HepG2 (cell line): ENCODE data around the gene CAMK1D. TPM values are rescaled to one million over a fixed set of nuclear protein-coding genes. Genes with fewer than 3 reads are reported as not detected.

Source experiments
- ATAC-seq: fragments of 200-7000 bp; cut with Tn5 transposase; 3 replicates; pipeline ENCODE4 v1.9.1; 2020; ENCODE audit warnings: mild to moderate bottlenecking, moderate library complexity
- BruUV-seq: library from RNA; stranded (reverse); fragments of 400-500 nt; replicated peaks from 2 replicates; lab custom pipeline; 2021; lab: Mats Ljungman, UMichigan
- CTCF ChIA-PET: fragments of 300-600 bp; formaldehyde crosslinking; extraction: SDS; loops from one replicate; lab custom pipeline; 2021; ENCODE audit warnings: low total read pairs, inconsistent platforms, low intra/inter-chr PET ratio; lab: Yijun Ruan, JAX
- POLR2A ChIA-PET: fragments of 350-600 bp; sonication (Branson Sonifier 250); formaldehyde crosslinking; loops from one replicate; lab custom pipeline; 2020; ENCODE audit warnings: antibody characterized with exemption, inconsistent platforms; lab: Yijun Ruan, JAX
- DNase-seq: peaks from one replicate; pipeline ENCODE4 v3.0.0-alpha.2; 2015; ENCODE audit warnings: low spot score
- FAIRE-seq: peaks from 3 replicates; lab custom pipeline; 2011; peaks lifted over from hg19 to GRCh38; lab: Jason Lieb, UNC
- H2AFZ ChIP-seq: one replicate; pipeline ENCODE4 v1.6.1; 2011; ENCODE audit warnings: low read length, inconsistent platforms
- H3K27ac ChIP-seq: fragments of 300-600 bp; 3 replicates; pipeline ENCODE4 v1.8.0; 2011; ENCODE audit warnings: mixed run types, mild to moderate bottlenecking, mixed read lengths, low read length, inconsistent platforms; ENCODE audit not compliant: insufficient read depth; ENCODE audit errors: extremely low read length
- H3K27me3 ChIP-seq, 2 experiments: fragments of 200-600 bp in 1 of 2; 2 replicates in 1 of 2; 3 replicates in 1 of 2; pipeline versions ENCODE4 v1.6.0 to v1.8.0; 2011; ENCODE audit warnings: low read length in 2 of 2, mild to moderate bottlenecking in 2 of 2, moderate library complexity in 2 of 2, inconsistent platforms in 1 of 2; ENCODE audit not compliant: insufficient read depth in 2 of 2, control insufficient read depth in 1 of 2
- H3K36me3 ChIP-seq, 2 experiments: fragments of 200-600 bp in 1 of 2; replicated peaks in 1 of 2; 2 replicates in 1 of 2; 3 replicates in 1 of 2; pipeline versions ENCODE4 v1.5.1 to v1.8.0; 2011; ENCODE audit warnings: low read length in 2 of 2, inconsistent platforms in 1 of 2; ENCODE audit not compliant: insufficient read depth in 2 of 2, control insufficient read depth in 1 of 2
- H3K4me1 ChIP-seq: 2 replicates; pipeline ENCODE4 v1.5.1; 2012; ENCODE audit warnings: low read length, inconsistent platforms; ENCODE audit not compliant: insufficient read depth
- H3K4me2 ChIP-seq: 2 replicates; pipeline ENCODE4 v1.6.0; 2011; ENCODE audit warnings: low read depth, low read length, inconsistent platforms
- H3K4me3 ChIP-seq, 3 experiments: fragments of 200-600 bp in 1 of 3; sonication (generic), shearing (Covaris generic) in 1 of 3; replicated peaks in 1 of 3; 2 replicates each; pipeline ENCODE4 v1.5.1; 2011 to 2016; ENCODE audit warnings: low read length in 3 of 3, inconsistent platforms in 2 of 3, low read depth in 2 of 3, mild to moderate bottlenecking in 2 of 3, control low read depth in 1 of 3, mixed read lengths in 1 of 3; ENCODE audit not compliant: insufficient read depth in 1 of 3
- H3K79me2 ChIP-seq: one replicate; pipeline ENCODE4 v1.6.1; 2011; ENCODE audit warnings: low read length, inconsistent platforms; ENCODE audit not compliant: insufficient read depth
- H3K9ac ChIP-seq: 2 replicates; pipeline ENCODE4 v1.6.0; 2011; ENCODE audit warnings: mild to moderate bottlenecking, low read depth, low read length, inconsistent platforms; ENCODE audit not compliant: insufficient read depth
- H3K9me3 ChIP-seq: 2 replicates; pipeline ENCODE4 v1.5.1; 2012; ENCODE audit warnings: mild to moderate bottlenecking, low read length
- H4K20me1 ChIP-seq: 2 replicates; pipeline ENCODE4 v1.6.0; 2011; ENCODE audit warnings: inconsistent platforms, mild to moderate bottlenecking, low read length, moderate library complexity; ENCODE audit not compliant: insufficient read depth
- ATF4 ChIP-seq, 2 experiments: fragments of 450-650 bp in 1 of 2; sonication (generic) in 1 of 2; formaldehyde crosslinking; IDR thresholded peaks; 2 replicates each; pipeline versions ENCODE4 v1.5.0 to v1.8.0; 2020 to 2022; ENCODE audit warnings: mild to moderate bottlenecking in 1 of 2, missing genetic modification reagents in 1 of 2
- ERF ChIP-seq: IDR thresholded peaks from 2 replicates; pipeline ENCODE4 v1.6.1; 2018; ENCODE audit warnings: missing biosample characterization, missing genetic modification reagents
- HNF1A ChIP-seq, 2 experiments: sonication (generic) in 1 of 2; formaldehyde crosslinking in 1 of 2; IDR thresholded peaks; 2 replicates each; pipeline versions ENCODE4 v1.4.0 to v1.6.1; 2016 to 2020; ENCODE audit warnings: borderline replicate concordance in 1 of 2, low read depth in 1 of 2, mild to moderate bottlenecking in 1 of 2, missing genetic modification reagents in 1 of 2
- JUND ChIP-seq: sonication (generic); formaldehyde crosslinking; IDR thresholded peaks from 2 replicates; pipeline ENCODE4 v1.8.0; 2022; ENCODE audit warnings: mild to moderate bottlenecking, missing genetic modification reagents
- LRRFIP1 ChIP-seq: sonication (generic); formaldehyde crosslinking; conservative IDR thresholded peaks from 2 replicates; pipeline ENCODE4 v1.4.0; 2020; ENCODE audit warnings: missing genetic modification reagents
- MTF2 ChIP-seq: sonication (generic); formaldehyde crosslinking; IDR thresholded peaks from 2 replicates; pipeline ENCODE4 v1.5.0; 2020; ENCODE audit warnings: missing genetic modification reagents, borderline replicate concordance
- MXD3 ChIP-seq: IDR thresholded peaks from 2 replicates; pipeline ENCODE4 v1.6.1; 2016; ENCODE audit warnings: mild to moderate bottlenecking, missing biosample characterization, missing genetic modification reagents
- NCOA1 ChIP-seq: sonication (generic); formaldehyde crosslinking; IDR thresholded peaks from 2 replicates; pipeline ENCODE4 v1.9.0; 2021; ENCODE audit warnings: missing genetic modification reagents
- PAWR ChIP-seq: sonication (generic); formaldehyde crosslinking; IDR thresholded peaks from 2 replicates; pipeline ENCODE4 v1.4.0; 2020; ENCODE audit warnings: missing genetic modification reagents, mild to moderate bottlenecking, borderline replicate concordance
- SCMH1 ChIP-seq: sonication (generic); formaldehyde crosslinking; IDR thresholded peaks from 2 replicates; pipeline ENCODE4 v1.9.0; 2021; ENCODE audit warnings: missing genetic modification reagents, mild to moderate bottlenecking, borderline replicate concordance
- SNRNP70 ChIP-seq: fragments of 200-400 bp; formaldehyde crosslinking; IDR thresholded peaks from 2 replicates; pipeline ENCODE4 v1.6.1; 2017; ENCODE audit warnings: mild to moderate bottlenecking, low read depth, low read length, moderate library complexity
- SRSF9 ChIP-seq: fragments of 200-400 bp; formaldehyde crosslinking; IDR thresholded peaks from 2 replicates; pipeline ENCODE4 v1.6.1; 2018; ENCODE audit warnings: borderline replicate concordance, mild to moderate bottlenecking, low read depth, low read length; ENCODE audit not compliant: insufficient read depth, poor library complexity, severe bottlenecking
- TGIF2 ChIP-seq: IDR thresholded peaks from 2 replicates; pipeline ENCODE4 v1.6.1; 2016; ENCODE audit warnings: control low read depth, missing compliant biosample characterization
- ZMYM2 ChIP-seq: sonication (generic); formaldehyde crosslinking; IDR thresholded peaks from 2 replicates; pipeline ENCODE4 v1.8.0; 2022; ENCODE audit warnings: mild to moderate bottlenecking, missing genetic modification reagents
- ZNF138 ChIP-seq: sonication (generic); formaldehyde crosslinking; IDR thresholded peaks from 2 replicates; pipeline ENCODE4 v1.5.0; 2020; ENCODE audit warnings: mild to moderate bottlenecking, low read depth, missing genetic modification reagents
- ZNF263 ChIP-seq: sonication (generic); formaldehyde crosslinking; IDR thresholded peaks from 2 replicates; pipeline ENCODE4 v1.4.0; 2020; ENCODE audit warnings: missing genetic modification reagents
- ZNF484 ChIP-seq: sonication (generic); formaldehyde crosslinking; IDR thresholded peaks from 2 replicates; pipeline ENCODE4 v1.5.1; 2020; ENCODE audit warnings: mild to moderate bottlenecking, low read depth, missing genetic modification reagents, borderline replicate concordance
- ZNF543 ChIP-seq: sonication (generic); formaldehyde crosslinking; IDR thresholded peaks from 2 replicates; pipeline ENCODE4 v1.4.0; 2020; ENCODE audit warnings: mild to moderate bottlenecking, missing genetic modification reagents
- WGBS: methylation state at CpG from one replicate; pipeline ENCODE4 v1.1.6; 2017; ENCODE audit warnings: low lambda C conversion rate; 5-methylcytosine and 5-hydroxymethylcytosine counted together
- in situ Hi-C: cut with HindIII; loops from 2 replicates; pipeline ENCODE4 v1.10.0; 2017; ENCODE audit warnings: low pct_unique_long_range_greater_than_20kb; ENCODE audit not compliant: extremely low pct_ligation_motif_present
- intact Hi-C: fragments of 100-400 bp; cut with micrococcal nuclease; formaldehyde crosslinking; loops from one replicate; pipeline ENCODE4 v1.10.0; 2022; ENCODE audit not compliant: unreplicated experiment
- polyA plus RNA-seq, 8 experiments: library from polyadenylated mRNA; depleted of rRNA in 3 of 8; stranded (reverse) in 7 of 8; unstranded in 1 of 8; fragments of >200 nt; fragmentation: Illumina TruSeq in 4 of 8; extraction: Trizol in 4 of 8; gene quantifications; 2 replicates each; pipeline versions ENCODE4 v1.2.1 to v1.2.3, GENCODE V29; 2011 to 2016; ENCODE audit warnings: low read depth in 4 of 8, missing spikeins in 1 of 8, mixed read lengths in 1 of 8; ENCODE audit not compliant: insufficient read depth in 1 of 8
- total RNA-seq, 5 experiments: library from RNA; depleted of rRNA; stranded (reverse); fragments of >200 nt; fragmentation: Illumina TruSeq; extraction: Trizol; gene quantifications; 2 replicates each; pipeline ENCODE4 v1.2.3, GENCODE V29; 2016; ENCODE audit warnings: low read depth in 1 of 5

The CAMK1D gene
- total and polyA plus RNA-seq, 2 of the 13 experiments (the other 11 are each of a cell fraction or from before 2014, with no cell fraction given), result under 0.01 TPM; not detected in 1

- H3K9me3 ChIP-seq, result no peaks in the 10 kb centered on the region
- TF ChIP-seq ATF4 (CRISPR knock-in tag; IDR thresholded peaks at IDR 0.05) (no peak), JUND (CRISPR knock-in tag) (no peak), LRRFIP1 (CRISPR knock-in tag) (no peak), ERF (CRISPR knock-in tag) (no peak), TGIF2 (CRISPR knock-in tag) (no peak), ZNF263 (no peak), MTF2 (CRISPR knock-in tag) (no peak), MXD3 (CRISPR knock-in tag) (no peak), NCOA1 (CRISPR knock-in tag) (no peak), ZNF484 (CRISPR knock-in tag) (no peak), SRSF9 (no peak), ZMYM2 (CRISPR knock-in tag) (no peak), HNF1A (IDR thresholded peaks at IDR 0.05; ENCODE audit: low read depth) (no peak), HNF1A (CRISPR knock-in tag; IDR thresholded peaks at IDR 0.05; ENCODE audit: borderline replicate concordance) (no peak), PAWR (CRISPR knock-in tag) (no peak), ZNF543 (no peak), SNRNP70 (no peak), ZNF138 (no peak), SCMH1 (CRISPR knock-in tag) (no peak)
- no peak for FAIRE-seq
- H3K27me3 ChIP-seq, result peaks cover 0 to 13% of the 10 kb centered on the region in 2 experiments; a peak in 3 of 5 replicates
- intact Hi-C loops, result no loop called here
- no peaks in the 10 kb centered on the region for H3K79me2 ChIP-seq
- CTCF ChIA-PET, result no interaction called here
- H3K27ac ChIP-seq, result no peak overlapping the region
- no peak for DNase-seq
- no peaks in the 10 kb centered on the region for H3K4me1 ChIP-seq
- POLR2A ChIA-PET, result no interaction called here
- no peak overlapping the region for H3K4me2 ChIP-seq
- H2AFZ ChIP-seq, result no peak overlapping the region
- H3K4me3 ChIP-seq, result no peak overlapping the region
- no peak for ATAC-seq
- in situ Hi-C loops, result no loop called here
- no peak overlapping the region for H3K9ac ChIP-seq
- no peaks in the 10 kb centered on the region for H3K36me3 ChIP-seq
- no TSS peak for BruUV-seq
- no peaks in the 10 kb centered on the region for H4K20me1 ChIP-seq
- WGBS, result 41% methylated on average over 7 of the region's 7 CpGs
These were observed 41.9 kb downstream of the CAMK1D start for GRCh38 chr10:12391206-12391605.
